KMS-11 (cell line): Measurements from ENCODE around the gene MUC15.

Experiments
- H2AFZ ChIP-seq: fragments of 200-600 bp; sonication (generic); 2 replicates; pipeline ENCODE4 v1.6.1; 2016; ENCODE audit warnings: antibody characterized with exemption, mixed run types, low read depth
- H3K27ac ChIP-seq: fragments of 200-600 bp; sonication (generic); 2 replicates; pipeline ENCODE4 v1.6.1; 2016; ENCODE audit warnings: mild to moderate bottlenecking, mixed run types
- H3K27me3 ChIP-seq: fragments of 200-600 bp; sonication (generic); 2 replicates; pipeline ENCODE4 v1.6.1; 2017; ENCODE audit warnings: mild to moderate bottlenecking, low read depth, mixed run types, moderate library complexity; ENCODE audit not compliant: insufficient read depth
- H3K36me3 ChIP-seq: fragments of 200-600 bp; sonication (generic); 2 replicates; pipeline ENCODE4 v1.6.1; 2017; ENCODE audit warnings: mild to moderate bottlenecking, mixed run types; ENCODE audit not compliant: insufficient read depth
- H3K4me1 ChIP-seq: fragments of 200-600 bp; sonication (generic); 2 replicates; pipeline ENCODE4 v1.6.1; 2016; ENCODE audit warnings: mild to moderate bottlenecking, low read depth, mixed run types; ENCODE audit not compliant: poor library complexity, severe bottlenecking
- H3K4me2 ChIP-seq: fragments of 200-600 bp; sonication (generic); 2 replicates; pipeline ENCODE4 v1.7.0; 2016; ENCODE audit warnings: mild to moderate bottlenecking, mixed run types
- H3K4me3 ChIP-seq: fragments of 200-600 bp; sonication (generic); IDR thresholded peaks from 2 replicates; pipeline ENCODE4 v1.6.1; 2017; ENCODE audit warnings: low read depth, low read length, mixed read lengths; ENCODE audit not compliant: insufficient read depth
- H3K79me2 ChIP-seq: fragments of 200-600 bp; sonication (generic); 2 replicates; pipeline ENCODE4 v1.6.1; 2016; ENCODE audit warnings: low read depth, mixed run types; ENCODE audit not compliant: insufficient read depth
- H3K9ac ChIP-seq: fragments of 200-600 bp; sonication (generic); 2 replicates; pipeline ENCODE4 v1.6.1; 2016; ENCODE audit warnings: mild to moderate bottlenecking, mixed run types
- H4K20me1 ChIP-seq: fragments of 200-600 bp; sonication (generic); 2 replicates; pipeline ENCODE4 v1.6.1; 2016; ENCODE audit warnings: mild to moderate bottlenecking, mixed run types; ENCODE audit not compliant: insufficient read depth
- CTCF ChIP-seq: fragments of 200-600 bp; sonication (generic); conservative IDR thresholded peaks from 2 replicates; pipeline ENCODE4 v1.6.1; 2017; ENCODE audit warnings: low read depth, mild to moderate bottlenecking, antibody characterized with exemption, low read length, moderate library complexity, mixed read lengths

MUC15 gene

DNA sequence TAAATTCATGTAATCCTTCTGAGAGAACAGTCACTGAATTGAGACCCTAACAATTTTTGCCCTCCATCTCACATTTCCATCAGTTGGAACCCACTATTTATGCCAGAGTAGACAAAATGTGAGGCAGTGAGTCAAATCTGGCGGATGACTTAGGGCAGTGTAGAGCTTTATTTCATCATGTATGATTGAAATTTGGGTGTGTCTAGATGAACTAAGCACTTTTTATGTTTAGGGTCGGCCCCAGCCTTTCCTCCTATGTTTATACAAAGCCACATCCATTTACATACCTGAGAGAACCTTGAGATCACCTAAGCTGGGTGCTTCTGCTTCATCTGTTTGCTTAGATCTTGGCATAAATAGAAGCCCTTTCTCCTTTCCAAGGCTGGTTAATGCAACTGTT, 15.0 kb upstream of the MUC15 start:
- H3K27me3 ChIP-seq: no peaks in the 10 kb centered on the region
- H3K36me3 ChIP-seq: no peaks in the 10 kb centered on the region
- H3K4me1 ChIP-seq: no peaks in the 10 kb centered on the region
- no peaks in the 10 kb centered on the region for H4K20me1 ChIP-seq
- H3K4me2 ChIP-seq: no peak overlapping the region
- H3K9ac ChIP-seq: no peak overlapping the region
- no peak overlapping the region for H3K27ac ChIP-seq
- no peaks in the 10 kb centered on the region for H3K79me2 ChIP-seq
- H2AFZ ChIP-seq: no peak overlapping the region
- no peak for TF ChIP-seq CTCF
- no peak overlapping the region for H3K4me3 ChIP-seq

GRCh38 chr11:26584818-26585217, 12.8 kb upstream of the MUC15 start:
- Histone ChIP-seq H2AFZ (no peak overlapping the region), H3K79me2 (no peaks in the 10 kb centered on the region), H3K27ac (no peak overlapping the region), H3K4me3 (no peak overlapping the region), H3K9ac (no peak overlapping the region), H3K36me3 (no peaks in the 10 kb centered on the region), H4K20me1 (no peaks in the 10 kb centered on the region), H3K4me1 (no peaks in the 10 kb centered on the region), H3K27me3 (no peaks in the 10 kb centered on the region), H3K4me2 (no peak overlapping the region)
- TF ChIP-seq CTCF: no peak

DNA sequence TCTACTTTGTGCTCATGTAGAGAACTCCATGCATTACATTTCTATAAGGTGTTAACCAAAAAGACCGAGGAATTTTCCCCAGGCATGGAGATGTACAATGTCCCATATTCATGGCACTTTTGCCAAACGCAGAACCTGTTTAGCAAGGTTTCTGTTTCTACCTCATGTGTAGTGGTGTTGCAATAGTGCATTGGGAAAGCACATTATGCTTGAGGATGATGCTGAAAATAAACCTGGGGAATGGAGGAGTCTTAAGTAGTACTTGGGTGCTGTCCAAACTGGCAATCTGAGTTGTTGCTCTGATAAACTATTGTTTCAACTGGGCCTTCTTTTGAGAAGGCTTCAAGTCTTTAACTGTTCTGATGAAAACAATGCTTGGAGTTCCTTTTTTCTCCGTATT, 11.5 kb upstream of the MUC15 start:
- H3K27me3 ChIP-seq: no peaks in the 10 kb centered on the region
- TF ChIP-seq CTCF: no peak
- H4K20me1 ChIP-seq: no peaks in the 10 kb centered on the region
- H2AFZ ChIP-seq: no peak overlapping the region
- no peak overlapping the region for H3K4me2 ChIP-seq
- no peak overlapping the region for H3K27ac ChIP-seq
- H3K79me2 ChIP-seq: no peaks in the 10 kb centered on the region
- no peak overlapping the region for H3K4me3 ChIP-seq
- H3K4me1 ChIP-seq: no peaks in the 10 kb centered on the region
- no peaks in the 10 kb centered on the region for H3K36me3 ChIP-seq
- no peak overlapping the region for H3K9ac ChIP-seq

DNA sequence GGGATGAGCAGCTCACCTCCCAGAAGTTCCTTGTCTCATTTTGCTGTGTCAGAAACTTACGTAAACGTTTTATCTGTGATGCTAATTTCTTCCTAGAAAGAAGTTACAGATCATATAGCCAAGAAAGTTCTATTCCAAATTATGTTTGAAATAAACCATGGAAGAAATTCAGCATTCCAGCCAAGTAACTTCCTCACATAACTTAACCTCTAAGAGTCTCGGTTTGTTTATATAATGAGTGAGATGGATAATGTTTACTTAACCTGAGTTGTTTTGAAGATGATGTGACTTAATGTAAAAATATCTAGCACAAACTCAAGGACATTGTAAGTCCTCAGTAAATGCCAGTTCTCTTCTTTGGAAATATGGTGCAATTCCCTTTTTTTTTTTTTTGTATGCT, 8.9 kb upstream of the MUC15 start:
- no peaks in the 10 kb centered on the region for H3K79me2 ChIP-seq
- TF ChIP-seq CTCF: no peak

GRCh38 chr11:26579683-26580082, 7.6 kb upstream of the MUC15 start:
- no peak for TF ChIP-seq CTCF
- H3K79me2 ChIP-seq: no peaks in the 10 kb centered on the region
- no peak overlapping the region for H3K27ac ChIP-seq
- no peak overlapping the region for H3K4me2 ChIP-seq
- H4K20me1 ChIP-seq: no peaks in the 10 kb centered on the region
- H2AFZ ChIP-seq: no peak overlapping the region
- H3K4me1 ChIP-seq: no peaks in the 10 kb centered on the region
- H3K27me3 ChIP-seq: no peaks in the 10 kb centered on the region
- H3K36me3 ChIP-seq: no peaks in the 10 kb centered on the region
- no peak overlapping the region for H3K9ac ChIP-seq
- H3K4me3 ChIP-seq: no peak overlapping the region

More for the DNA sequence above, 8.9 kb upstream of the MUC15 start:
- Histone ChIP-seq H3K27me3 (no peaks in the 10 kb centered on the region), H3K27ac (no peak overlapping the region), H3K4me2 (no peak overlapping the region), H2AFZ (no peak overlapping the region), H4K20me1 (no peaks in the 10 kb centered on the region), H3K36me3 (no peaks in the 10 kb centered on the region), H3K4me3 (no peak overlapping the region), H3K4me1 (no peaks in the 10 kb centered on the region), H3K9ac (no peak overlapping the region)
